Epithelial cell of prostate (primary cell): ENCODE measurements around the gene SERPINB10.
"Not testable (repeated sequence)": the region's sequence is repeated elsewhere in the genome, so short reads cannot be mapped to it uniquely, and the experiment has no call there.

Experiments used
- DNase-seq: peaks from one replicate; pipeline ENCODE4 v3.0.0-alpha.2; 2011; ENCODE audit warnings: low read depth, low spot score
- H3K27ac ChIP-seq: fragments of 450-650 bp; 2 replicates; pipeline ENCODE4 v1.5.1; 2017; ENCODE audit warnings: mild to moderate bottlenecking

Gene SERPINB10

GRCh38 chr18:63936932-63937393, 29.2 kb downstream of the SERPINB10 start:
- H3K27ac ChIP-seq = no peak overlapping the region
- no peak for DNase-seq

- no peak for DNase-seq
- no peak overlapping the region for H3K27ac ChIP-seq
Observed at GRCh38 chr18:63940008-63940407, 32.2 kb downstream of the SERPINB10 start.

GRCh38 chr18:63940543-63941050, 32.8 kb downstream of the SERPINB10 start:
- not testable (repeated sequence) for H3K27ac ChIP-seq, DNase-seq

GRCh38 chr18:63947051-63947790, 39.5 kb downstream of the SERPINB10 start:
- DNase-seq = no peak
- H3K27ac ChIP-seq = no peak overlapping the region

GRCh38 chr18:63949068-63949737, 41.4 kb downstream of the SERPINB10 start, which contains the start of gene HMSD:
Gene HMSD (plus strand): TSS chr18:63949301. CDS start chr18:63953456, 4,155 bp downstream.
- DNase-seq = no peak
- H3K27ac ChIP-seq = no peak within 1 kb of the TSS

- DNase-seq = no peak
Observed at GRCh38 chr18:63951302-63951705, 43.5 kb downstream of the SERPINB10 start.

GRCh38 chr18:63953811-63954210, 46.1 kb downstream of the SERPINB10 start:
- DNase-seq = no peak
- no peak overlapping the region for H3K27ac ChIP-seq

More at GRCh38 chr18:63951302-63951705, 43.5 kb downstream of the SERPINB10 start:
- H3K27ac ChIP-seq = no peak overlapping the region

- H3K27ac ChIP-seq = no peak overlapping the region
- DNase-seq = no peak
Observed at GRCh38 chr18:63956755-63957154, 49.0 kb downstream of the SERPINB10 start.

- no peak overlapping the region for H3K27ac ChIP-seq
- DNase-seq = no peak
Observed at GRCh38 chr18:63960891-63961290, 53.1 kb downstream of the SERPINB10 start.

- no peak for DNase-seq
- H3K27ac ChIP-seq = no peak overlapping the region
Observed at GRCh38 chr18:63961435-63961980, 53.8 kb downstream of the SERPINB10 start.

- no peak overlapping the region for H3K27ac ChIP-seq
Observed at GRCh38 chr18:63962137-63962536, 54.4 kb downstream of the SERPINB10 start.

GRCh38 chr18:63963615-63964256, 56.0 kb downstream of the SERPINB10 start:
- DNase-seq = no peak
- H3K27ac ChIP-seq = peak overlapping the region; percentile 28

More at GRCh38 chr18:63962137-63962536, 54.4 kb downstream of the SERPINB10 start:
- no peak for DNase-seq

- no peak overlapping the region for H3K27ac ChIP-seq
- no peak for DNase-seq
Observed at GRCh38 chr18:63964908-63965307, 57.1 kb downstream of the SERPINB10 start.

GRCh38 chr18:63965716-63966330, 58.1 kb downstream of the SERPINB10 start:
- no peak for DNase-seq
- peak overlapping the region; percentile 27 for H3K27ac ChIP-seq

- DNase-seq = peak; percentile 86
- H3K27ac ChIP-seq = peak within 1 kb of the TSS; percentile 100
Observed at GRCh38 chr18:63969942-63970808, 62.4 kb downstream of the SERPINB10 start, which contains the start of gene SERPINB8. Gene SERPINB8 (plus strand): TSS chr18:63970081. CDS start chr18:63978309, 8,228 bp downstream.

GRCh38 chr18:63970809-63971205, 63.0 kb downstream of the SERPINB10 start:
- no peak for DNase-seq
- H3K27ac ChIP-seq = peak overlapping the region; percentile 100

GRCh38 chr18:63971320-63972001, 63.7 kb downstream of the SERPINB10 start:
- H3K27ac ChIP-seq = peak overlapping the region; percentile 100
- DNase-seq = no peak

GRCh38 chr18:63972002-63972376, 64.2 kb downstream of the SERPINB10 start:
- no peak for DNase-seq

More at GRCh38 chr18:63972002-63972376, 64.2 kb downstream of the SERPINB10 start:
- peak overlapping the region; percentile 100 for H3K27ac ChIP-seq
